ENCODE data around the gene DENND1A.
"Not testable (repeated sequence)": the region's sequence is repeated elsewhere in the genome, so short reads cannot be mapped to it uniquely, and the experiment has no call there.

Gene DENND1A

DNA sequence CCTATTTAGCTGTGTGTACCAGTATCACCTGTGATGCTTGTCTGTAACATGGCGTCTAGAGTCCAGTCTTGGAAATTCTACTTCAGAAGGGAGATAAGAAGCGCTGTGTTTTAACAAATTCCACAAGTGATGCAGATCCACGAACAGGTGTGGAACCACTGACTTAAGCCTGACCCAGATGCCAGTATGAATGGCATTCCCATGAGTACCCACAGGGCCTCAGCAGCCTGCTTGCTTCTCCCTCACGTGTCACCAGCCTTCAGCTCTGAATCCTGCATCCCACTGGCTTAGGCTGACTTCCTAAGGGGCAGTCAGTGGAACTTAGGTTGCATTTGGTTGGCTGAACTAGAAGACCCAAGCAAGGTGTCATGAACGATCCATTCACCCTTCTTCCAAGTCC lies 8.5 kb upstream of the DENND1A start:
- TF ChIP-seq, protein P1, sequence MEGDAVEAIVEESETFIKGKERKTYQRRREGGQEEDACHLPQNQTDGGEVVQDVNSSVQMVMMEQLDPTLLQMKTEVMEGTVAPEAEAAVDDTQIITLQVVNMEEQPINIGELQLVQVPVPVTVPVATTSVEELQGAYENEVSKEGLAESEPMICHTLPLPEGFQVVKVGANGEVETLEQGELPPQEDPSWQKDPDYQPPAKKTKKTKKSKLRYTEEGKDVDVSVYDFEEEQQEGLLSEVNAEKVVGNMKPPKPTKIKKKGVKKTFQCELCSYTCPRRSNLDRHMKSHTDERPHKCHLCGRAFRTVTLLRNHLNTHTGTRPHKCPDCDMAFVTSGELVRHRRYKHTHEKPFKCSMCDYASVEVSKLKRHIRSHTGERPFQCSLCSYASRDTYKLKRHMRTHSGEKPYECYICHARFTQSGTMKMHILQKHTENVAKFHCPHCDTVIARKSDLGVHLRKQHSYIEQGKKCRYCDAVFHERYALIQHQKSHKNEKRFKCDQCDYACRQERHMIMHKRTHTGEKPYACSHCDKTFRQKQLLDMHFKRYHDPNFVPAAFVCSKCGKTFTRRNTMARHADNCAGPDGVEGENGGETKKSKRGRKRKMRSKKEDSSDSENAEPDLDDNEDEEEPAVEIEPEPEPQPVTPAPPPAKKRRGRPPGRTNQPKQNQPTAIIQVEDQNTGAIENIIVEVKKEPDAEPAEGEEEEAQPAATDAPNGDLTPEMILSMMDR (IDR thresholded peaks at IDR 0.05; ENCODE audit: insufficient read depth, missing control alignments): no peak
- FAIRE-seq: no peak

DNA sequence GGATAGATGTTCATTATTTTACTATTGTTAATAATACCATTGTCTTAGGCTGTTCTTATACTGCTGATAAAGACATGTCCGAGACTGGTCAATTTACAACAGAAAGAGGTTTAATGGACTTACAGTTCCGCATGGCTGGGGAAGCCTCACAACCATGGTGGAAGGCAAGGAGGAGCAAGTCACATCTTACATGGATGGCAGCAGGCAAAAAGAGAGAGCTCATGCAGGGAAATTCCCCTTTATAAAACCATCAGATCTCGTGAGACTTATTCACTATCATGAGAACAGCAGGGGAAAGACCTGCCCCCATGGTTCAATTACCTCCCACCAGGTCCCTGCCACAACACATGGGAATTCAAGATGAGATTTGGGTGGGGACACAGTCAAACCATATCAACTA lies 6.6 kb upstream of the DENND1A start:
- DNase-seq (ENCODE audit: insufficient read length, low spot score); FAIRE-seq: not testable (repeated sequence)

More for the DNA sequence above, 8.5 kb upstream of the DENND1A start:
- no peak for DNase-seq (ENCODE audit: insufficient read length, low spot score)

DNA sequence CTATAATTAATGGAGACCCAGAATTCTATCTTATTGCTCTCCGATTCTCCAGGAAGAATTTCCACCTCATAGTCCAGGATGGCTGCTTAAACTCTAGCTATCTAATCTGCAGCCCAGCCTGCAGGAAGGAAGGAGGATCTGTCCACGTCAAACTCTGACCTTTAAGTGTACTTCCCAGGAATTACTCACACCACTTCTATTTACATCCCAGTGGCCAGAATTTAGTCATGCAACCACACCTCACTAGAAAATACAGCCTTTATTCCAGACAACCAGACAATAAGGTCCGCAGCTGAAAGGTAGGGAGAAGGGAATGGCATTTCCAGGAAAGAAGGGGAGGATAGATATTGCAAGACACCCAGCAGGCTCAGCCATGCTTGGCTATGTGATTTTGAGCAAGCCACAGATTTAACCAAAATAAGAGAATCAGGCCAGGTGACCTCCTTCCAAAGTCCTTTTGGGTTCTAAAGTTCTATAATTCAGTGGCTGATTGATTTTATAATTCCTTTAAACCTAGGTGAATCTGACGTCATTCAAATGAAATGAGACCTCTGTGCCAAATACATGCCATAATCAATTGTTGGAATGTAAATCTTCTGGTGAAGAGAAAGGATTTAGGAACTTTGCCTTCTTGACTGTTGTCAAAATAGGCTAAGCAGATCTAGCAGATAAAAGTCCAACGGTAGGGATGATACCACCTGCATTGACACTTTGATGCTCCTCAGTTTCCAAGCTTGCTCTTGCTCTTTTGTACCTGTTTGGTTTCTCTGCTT lies 3.7 kb upstream of the DENND1A start:
- TF ChIP-seq, protein P1 (IDR thresholded peaks at IDR 0.05; ENCODE audit: insufficient read depth, missing control alignments): no peak
- no peak for FAIRE-seq
- no peak for DNase-seq (ENCODE audit: insufficient read length, low spot score)

DNA sequence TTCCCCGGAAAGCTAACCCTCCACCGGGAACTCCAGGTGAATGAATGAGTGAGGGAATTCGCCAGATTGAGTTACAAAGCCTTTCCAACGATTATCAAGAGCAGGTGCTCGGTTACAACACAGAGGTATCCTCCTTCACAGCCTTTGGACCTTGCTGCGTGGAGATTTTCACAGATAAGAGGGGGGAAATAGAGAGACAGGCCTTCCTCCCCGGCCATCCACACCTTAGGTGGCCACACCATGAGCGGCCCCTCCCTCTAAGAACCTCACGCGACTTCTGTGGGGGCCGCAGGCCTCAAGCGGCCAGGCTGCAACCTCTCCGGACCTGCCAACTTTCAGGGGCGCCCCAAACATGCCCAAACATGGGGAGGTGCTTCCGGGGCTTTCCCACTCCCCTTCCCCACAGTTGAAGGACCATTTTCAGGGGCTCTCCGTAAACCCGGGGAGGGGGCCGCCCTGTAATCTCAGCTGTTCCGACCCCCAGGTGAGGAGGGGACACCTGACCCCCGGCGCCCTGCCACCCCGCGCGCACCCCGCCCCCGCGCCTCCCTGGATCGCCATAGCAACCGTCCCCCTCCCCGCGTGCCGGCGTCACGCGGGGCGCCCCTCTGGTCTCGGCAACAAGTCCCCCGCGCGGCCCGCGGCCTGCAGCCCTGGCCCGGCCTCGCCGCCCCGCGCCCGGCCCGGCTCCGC lies 603 bp downstream of the DENND1A start:
- TF ChIP-seq, protein P1 (IDR thresholded peaks at IDR 0.05; ENCODE audit: insufficient read depth, missing control alignments): no peak
- DNase-seq (ENCODE audit: insufficient read length, low spot score): no peak
- FAIRE-seq: no peak

DNA sequence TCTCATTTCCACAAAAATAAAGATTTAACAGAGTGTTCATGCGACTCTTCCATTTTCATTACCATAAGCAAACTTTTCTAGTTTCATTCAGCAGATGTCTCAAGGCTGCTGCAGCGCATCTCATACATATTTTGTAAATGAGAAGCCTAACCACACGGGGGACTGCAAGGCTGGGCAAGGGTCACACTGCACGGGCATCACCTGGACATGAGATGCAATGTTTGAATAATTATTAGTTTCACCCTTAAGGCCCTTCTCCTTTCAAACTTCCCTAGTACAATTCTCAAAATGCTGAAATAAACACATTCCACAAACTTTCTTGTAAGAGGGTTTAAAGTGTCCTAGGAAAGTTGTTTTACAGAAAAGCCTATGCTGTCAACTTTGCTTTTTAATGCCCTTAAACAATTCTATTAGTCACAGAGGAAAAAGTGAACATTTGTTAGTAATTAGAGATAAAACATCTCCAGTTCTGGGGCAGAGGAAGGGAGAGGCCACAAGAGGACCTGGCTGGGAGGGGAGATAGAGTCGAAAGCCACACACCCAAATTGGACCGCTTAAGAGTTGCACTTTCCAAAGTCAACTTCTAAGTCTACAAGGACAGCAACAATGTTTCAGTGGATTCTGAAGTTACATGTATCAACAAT lies 1.3 kb downstream of the DENND1A start:
- DNase-seq (ENCODE audit: insufficient read length, low spot score): no peak
- TF ChIP-seq, protein P1 (IDR thresholded peaks at IDR 0.05; ENCODE audit: insufficient read depth, missing control alignments): no peak
- no peak for FAIRE-seq

DNA sequence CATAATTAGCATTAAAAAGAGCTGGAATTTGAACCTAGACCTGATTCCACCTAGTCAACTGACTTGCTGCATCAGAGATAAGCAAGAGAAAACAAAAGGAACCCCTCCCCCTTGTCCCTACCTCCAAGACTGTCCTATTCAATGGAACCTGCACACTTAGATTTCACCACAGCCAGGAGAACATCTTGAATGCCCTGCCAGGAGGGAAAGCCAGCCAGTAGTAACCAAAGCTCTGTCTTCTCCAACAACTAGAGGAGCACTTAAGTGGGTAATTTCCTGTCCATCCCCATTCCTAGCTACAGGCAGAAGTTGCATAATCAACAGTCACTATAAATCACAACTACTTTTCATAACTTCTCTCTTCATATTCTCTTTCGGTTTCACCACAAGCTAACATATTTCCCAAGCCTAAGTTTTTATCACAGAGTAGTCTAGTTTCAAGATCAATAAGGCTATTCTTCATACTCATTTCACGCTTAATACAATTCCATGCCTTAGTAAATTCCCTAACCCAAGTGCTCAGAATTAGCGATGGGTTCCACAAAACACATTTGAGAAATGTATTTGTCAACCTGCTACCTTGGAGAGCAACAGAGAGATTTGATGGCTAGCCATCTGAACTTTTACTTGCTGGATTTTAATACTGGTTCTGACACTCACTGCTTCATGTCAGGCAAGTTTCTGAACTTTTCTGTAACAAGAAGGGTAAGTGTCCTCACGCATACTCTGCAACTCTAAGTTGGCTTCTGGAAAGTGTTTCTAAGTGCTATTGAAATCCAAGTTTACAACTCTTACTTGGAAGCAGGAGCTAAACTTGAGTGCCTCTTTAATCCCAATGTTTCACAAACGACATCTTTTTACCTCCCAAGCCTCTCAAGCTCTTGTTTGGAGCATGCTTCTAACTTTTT lies 2.0 kb downstream of the DENND1A start:
- TF ChIP-seq, protein P1 (IDR thresholded peaks at IDR 0.05; ENCODE audit: insufficient read depth, missing control alignments): no peak
- DNase-seq (ENCODE audit: insufficient read length, low spot score) (no peak), FAIRE-seq (no peak)

DNA sequence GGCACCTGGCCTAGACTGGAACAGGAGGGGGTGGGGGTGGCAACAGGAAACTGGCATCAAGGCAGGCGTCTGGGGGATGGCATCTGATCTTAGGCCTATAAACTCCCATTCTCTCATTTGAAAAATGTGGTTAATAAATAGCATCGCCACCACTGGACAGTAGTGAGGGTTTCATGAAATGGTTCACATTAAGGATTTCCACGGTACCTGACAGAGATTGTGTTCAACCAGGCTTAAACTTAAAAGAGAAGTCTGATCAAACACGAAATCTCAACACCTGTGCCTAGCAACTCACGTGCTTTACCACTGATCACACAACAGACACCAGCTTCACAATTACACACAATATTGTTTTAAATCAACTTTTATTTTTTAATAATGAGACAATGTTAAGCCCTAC lies 3.0 kb downstream of the DENND1A start:
- DNase-seq (ENCODE audit: insufficient read length, low spot score) (no peak), FAIRE-seq (no peak)
- TF ChIP-seq, protein P1 (IDR thresholded peaks at IDR 0.05; ENCODE audit: insufficient read depth, missing control alignments): no peak

Measured in D721Med (cell line).